GM23248 (cell line): ENCODE results near the gene ITK. TPM values are rescaled to one million over a fixed set of nuclear protein-coding genes. Genes with fewer than 3 reads are reported as not detected.

Source experiments
- DNase-seq: peaks from one replicate; pipeline ENCODE4 v3.0.0-alpha.2; 2015
- H2AFZ ChIP-seq: fragments of 200-600 bp; sonication (generic); 2 replicates; pipeline ENCODE4 v1.6.1; 2016; ENCODE audit warnings: antibody characterized with exemption
- H3F3A ChIP-seq: fragments of 200-600 bp; sonication (generic); 2 replicates; pipeline ENCODE4 v1.6.1; 2016; ENCODE audit warnings: mild to moderate bottlenecking, antibody characterized with exemption, mixed run types; ENCODE audit not compliant: insufficient read depth
- H3K27ac ChIP-seq: fragments of 200-600 bp; sonication (generic); 2 replicates; pipeline ENCODE4 v1.5.1; 2016; ENCODE audit warnings: mild to moderate bottlenecking
- H3K27me3 ChIP-seq: fragments of 200-600 bp; sonication (generic); replicated peaks from 2 replicates; pipeline ENCODE4 v1.6.1; 2016; ENCODE audit warnings: mild to moderate bottlenecking; ENCODE audit not compliant: insufficient read depth
- H3K36me3 ChIP-seq: fragments of 200-600 bp; sonication (generic); 2 replicates; pipeline ENCODE4 v1.6.1; 2016; ENCODE audit warnings: low read depth, mild to moderate bottlenecking
- H3K4me1 ChIP-seq: fragments of 200-600 bp; sonication (generic); 2 replicates; pipeline ENCODE4 v1.6.1; 2016; ENCODE audit warnings: mild to moderate bottlenecking; ENCODE audit not compliant: insufficient read depth
- H3K4me2 ChIP-seq: fragments of 200-600 bp; sonication (generic); one replicate; pipeline ENCODE4 v1.6.1; 2016; ENCODE audit warnings: mild to moderate bottlenecking; ENCODE audit not compliant: unreplicated experiment
- H3K4me3 ChIP-seq: fragments of 200-600 bp; sonication (generic); 2 replicates; pipeline ENCODE4 v1.5.1; 2016; ENCODE audit warnings: mild to moderate bottlenecking
- H3K79me2 ChIP-seq: fragments of 200-600 bp; sonication (generic); 2 replicates; pipeline ENCODE4 v1.6.1; 2016; ENCODE audit warnings: mild to moderate bottlenecking; ENCODE audit not compliant: insufficient read depth
- H3K9ac ChIP-seq: fragments of 200-600 bp; sonication (generic); 2 replicates; pipeline ENCODE4 v1.6.1; 2016; ENCODE audit warnings: mild to moderate bottlenecking
- H3K9me2 ChIP-seq: fragments of 200-600 bp; sonication (generic); 2 replicates; pipeline ENCODE4 v1.6.1; 2016; ENCODE audit warnings: mixed run types, mild to moderate bottlenecking, moderate library complexity; ENCODE audit not compliant: insufficient read depth
- H3K9me3 ChIP-seq: fragments of 200-600 bp; sonication (generic); one replicate; pipeline ENCODE4 v1.6.1; 2017; ENCODE audit warnings: low read depth
- H4K20me1 ChIP-seq: fragments of 200-600 bp; sonication (generic); 2 replicates; pipeline ENCODE4 v1.6.0; 2016; ENCODE audit not compliant: insufficient read depth
- EZH2 ChIP-seq: fragments of 200-600 bp; sonication (generic); IDR thresholded peaks from 2 replicates; pipeline ENCODE4 v1.6.1; 2018; ENCODE audit warnings: antibody characterized with exemption, mild to moderate bottlenecking; ENCODE audit not compliant: insufficient read depth, poor library complexity, severe bottlenecking
- EZH2phosphoT487 ChIP-seq: fragments of 200-600 bp; sonication (generic); IDR thresholded peaks from 2 replicates; pipeline ENCODE4 v1.6.1; 2018; ENCODE audit warnings: antibody characterized with exemption, moderate library complexity, mild to moderate bottlenecking, low read depth; ENCODE audit not compliant: insufficient read depth
- WGBS, 2 experiments: methylation state at CpG; one replicate each; pipeline ENCODE4 v1.1.6; 2015 to 2017; ENCODE audit warnings: low lambda C conversion rate in 2 of 2, low coverage in 1 of 2; ENCODE audit errors: missing lambda C conversion rate in 2 of 2; 5-methylcytosine and 5-hydroxymethylcytosine counted together
- in situ Hi-C: fragments of 300-500 bp; cut with MboI; formaldehyde crosslinking; loops from 2 replicates; pipeline ENCODE4 v1.15.0; 2020
- polyA plus RNA-seq: library from polyadenylated mRNA; unstranded; fragments of >200 nt; fragmentation: Nextera tagmentation; extraction: Ambion mirVana; gene quantifications from 2 replicates; pipeline ENCODE4 v1.2.1, GENCODE V29; 2016
- total RNA-seq: library from RNA; depleted of rRNA; stranded (reverse); fragments of >200 nt; shearing (Covaris generic); gene quantifications from 2 replicates; pipeline ENCODE4 v1.2.3, GENCODE V29; 2014

ITK gene
- total and polyA plus RNA-seq, 2 experiments from 2014 or later = 0.11 TPM; not detected in 1

DNA sequence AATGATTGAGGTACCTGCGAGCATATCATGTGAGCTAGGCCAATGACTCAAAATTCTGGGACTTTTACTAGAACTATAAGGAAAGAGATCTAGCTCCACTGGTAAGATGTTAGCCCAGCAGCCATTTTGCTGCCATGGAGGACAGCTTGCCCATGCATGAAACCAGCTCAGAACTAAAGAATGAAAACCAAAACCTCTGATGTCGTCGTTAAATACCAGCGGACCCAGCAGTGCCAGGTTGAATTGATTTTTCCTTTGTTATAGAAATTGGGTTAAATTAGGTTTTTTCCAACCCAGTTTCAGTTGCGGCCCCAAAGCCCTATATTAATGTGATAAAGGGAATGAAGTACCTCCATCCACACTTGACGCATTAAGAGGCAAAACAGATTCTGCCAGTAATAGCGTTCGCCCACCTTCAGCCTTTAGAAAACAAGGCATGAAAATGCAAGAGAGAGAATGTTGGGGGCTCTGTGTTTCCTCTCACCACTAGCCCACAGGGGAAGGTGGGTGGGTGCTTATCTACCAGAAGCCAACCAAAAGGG, 5.5 kb upstream of the ITK start:
- Histone ChIP-seq H3K79me2 (no peaks in the 10 kb centered on the region), H3K36me3 (no peaks in the 10 kb centered on the region), H3K9me3 (no peaks in the 10 kb centered on the region), H3K4me3 (no peak overlapping the region), H3K4me1 (no peaks in the 10 kb centered on the region), H3K9me2 (no peaks in the 10 kb centered on the region), H3K9ac (no peak overlapping the region), H2AFZ (no peak overlapping the region), H4K20me1 (no peaks in the 10 kb centered on the region), H3F3A (no peaks in the 10 kb centered on the region), H3K27ac (no peak overlapping the region), H3K27me3 (peaks cover 20% of the 10 kb centered on the region; the same call in 1 of the 2 replicates), H3K4me2 (no peak overlapping the region)
- DNase-seq = no peak
- in situ Hi-C loops = no loop called here
- TF ChIP-seq EZH2 (no peak), EZH2phosphoT487 (no peak)
- WGBS, 2 experiments = 66% methylated on average over 8 of the region's 8 CpGs

DNA sequence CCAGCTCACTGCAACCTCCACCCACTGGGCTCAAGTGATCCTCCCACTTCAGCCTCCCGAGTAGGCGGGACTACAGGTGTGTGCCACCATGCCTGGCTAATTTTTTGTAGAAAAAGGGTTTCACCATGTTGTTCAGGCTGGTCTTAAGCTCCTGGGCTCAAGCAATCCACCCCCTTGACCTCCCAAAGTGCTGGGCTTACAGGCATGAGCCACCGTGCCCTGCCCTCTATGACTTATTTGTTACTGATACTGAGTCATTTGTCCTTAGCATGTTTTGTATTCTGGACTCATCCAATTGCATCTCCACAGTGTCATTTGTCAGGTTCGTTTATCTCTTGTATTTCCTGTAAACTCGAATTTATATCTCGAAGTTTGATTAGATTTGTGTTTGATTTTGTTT, 2.7 kb upstream of the ITK start:
- DNase-seq = no peak
- Histone ChIP-seq H3K4me1 (no peaks in the 10 kb centered on the region), H3K79me2 (no peaks in the 10 kb centered on the region), H3K9ac (no peak overlapping the region), H3K9me3 (no peaks in the 10 kb centered on the region), H4K20me1 (no peaks in the 10 kb centered on the region), H3K27ac (no peak overlapping the region), H3K36me3 (no peaks in the 10 kb centered on the region), H3F3A (no peaks in the 10 kb centered on the region), H3K4me2 (no peak overlapping the region), H2AFZ (no peak overlapping the region), H3K9me2 (no peaks in the 10 kb centered on the region), H3K27me3 (peaks cover 42% of the 10 kb centered on the region), H3K4me3 (no peak overlapping the region)
- 27 to 31% methylated on average over 6 of the region's 6 CpGs for WGBS, 2 experiments
- in situ Hi-C loops = no loop called here
- TF ChIP-seq EZH2phosphoT487 (no peak), EZH2 (no peak)

DNA sequence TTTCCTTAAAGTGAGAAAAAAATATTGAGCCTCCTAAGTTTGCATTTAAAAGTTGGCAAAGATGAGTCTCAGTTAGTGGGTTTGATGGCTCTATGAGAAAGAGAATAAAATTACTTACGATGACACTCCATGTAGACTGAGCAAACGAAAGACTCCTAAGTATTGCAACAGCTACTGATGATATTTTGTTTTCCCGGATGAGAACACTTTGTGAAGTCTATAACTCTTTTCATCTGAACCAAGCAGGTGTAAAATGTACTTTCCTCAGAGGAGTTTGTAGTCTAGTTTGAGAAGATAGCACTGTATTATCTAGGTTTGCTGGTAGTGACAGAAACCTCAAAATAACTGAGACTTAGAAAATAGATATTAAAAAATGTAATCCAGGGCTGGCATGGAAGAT, 1.7 kb upstream of the ITK start:
- H3K27me3 ChIP-seq = peaks cover 42% of the 10 kb centered on the region
- H3K4me3 ChIP-seq = no peak overlapping the region
- H3K9me3 ChIP-seq = no peaks in the 10 kb centered on the region
- no peaks in the 10 kb centered on the region for H3K9me2 ChIP-seq
- WGBS, 2 experiments = 27 to 34% methylated on average over 3 of the region's 3 CpGs
- no peaks in the 10 kb centered on the region for H3F3A ChIP-seq
- TF ChIP-seq EZH2phosphoT487 (no peak), EZH2 (no peak)
- no peaks in the 10 kb centered on the region for H3K79me2 ChIP-seq
- no peaks in the 10 kb centered on the region for H4K20me1 ChIP-seq
- no peaks in the 10 kb centered on the region for H3K36me3 ChIP-seq
- no peak overlapping the region for H3K27ac ChIP-seq
- H3K4me1 ChIP-seq = no peaks in the 10 kb centered on the region
- in situ Hi-C loops = no loop called here
- H3K9ac ChIP-seq = no peak overlapping the region
- DNase-seq = no peak
- H2AFZ ChIP-seq = no peak overlapping the region
- no peak overlapping the region for H3K4me2 ChIP-seq

DNA sequence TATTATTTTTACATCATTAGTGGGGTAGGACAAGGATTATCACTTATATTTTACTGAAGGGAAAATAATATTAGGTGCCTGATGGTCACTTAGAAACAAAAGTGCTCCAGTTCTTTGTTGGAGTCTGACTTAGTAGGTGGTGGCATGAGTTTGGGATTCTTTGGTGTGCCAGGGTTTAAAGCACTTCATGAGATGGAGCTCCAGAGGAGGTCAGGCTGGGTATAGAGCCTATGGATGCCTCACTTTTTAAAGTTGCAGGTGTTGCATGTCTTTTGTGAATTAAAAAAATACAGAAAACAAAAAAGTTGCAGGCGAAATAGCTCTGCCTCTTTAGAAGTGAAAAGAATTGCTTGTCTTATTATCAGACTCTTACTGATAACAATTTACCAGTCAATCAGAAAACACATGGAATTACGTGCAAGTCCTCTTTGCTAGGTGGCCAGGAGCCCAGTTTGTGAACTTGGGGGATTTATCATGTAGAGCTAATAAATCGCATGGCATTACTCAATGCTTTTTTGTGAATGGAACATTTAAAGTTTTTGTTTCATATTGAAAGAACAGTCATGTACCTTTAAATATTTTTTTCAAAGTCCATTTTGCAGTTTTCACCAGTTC, 1.6 kb downstream of the ITK start:
- H3K9me2 ChIP-seq = no peaks in the 10 kb centered on the region
- H3K36me3 ChIP-seq = no peaks in the 10 kb centered on the region
- no peaks in the 10 kb centered on the region for H3K9me3 ChIP-seq
- H3K27ac ChIP-seq = no peak overlapping the region
- no peaks in the 10 kb centered on the region for H3F3A ChIP-seq
- 46 to 53% methylated on average over 3 of the region's 3 CpGs for WGBS, 2 experiments
- peaks cover 51% of the 10 kb centered on the region for H3K27me3 ChIP-seq
- no peak overlapping the region for H3K4me3 ChIP-seq
- no peaks in the 10 kb centered on the region for H3K4me1 ChIP-seq
- no peaks in the 10 kb centered on the region for H3K79me2 ChIP-seq
- DNase-seq = no peak
- H4K20me1 ChIP-seq = no peaks in the 10 kb centered on the region
- no peak overlapping the region for H3K9ac ChIP-seq
- TF ChIP-seq EZH2phosphoT487 (no peak), EZH2 (no peak)
- no peak overlapping the region for H2AFZ ChIP-seq
- in situ Hi-C loops = no loop called here
- no peak overlapping the region for H3K4me2 ChIP-seq
